IPS DF 4.7 (cell line): Measurements from ENCODE around the gene LOC128125822.

Source experiments
- DNase-seq: peaks from one replicate; pipeline ENCODE4 v3.0.0-alpha.2; 2013; ENCODE audit warnings: low spot score; ENCODE audit errors: extremely low read depth

Gene LOC128125822

GRCh38 chr6:63554782-63555181 lies 17.5 kb upstream of the LOC128125822 start:
- DNase-seq = no peak

DNA sequence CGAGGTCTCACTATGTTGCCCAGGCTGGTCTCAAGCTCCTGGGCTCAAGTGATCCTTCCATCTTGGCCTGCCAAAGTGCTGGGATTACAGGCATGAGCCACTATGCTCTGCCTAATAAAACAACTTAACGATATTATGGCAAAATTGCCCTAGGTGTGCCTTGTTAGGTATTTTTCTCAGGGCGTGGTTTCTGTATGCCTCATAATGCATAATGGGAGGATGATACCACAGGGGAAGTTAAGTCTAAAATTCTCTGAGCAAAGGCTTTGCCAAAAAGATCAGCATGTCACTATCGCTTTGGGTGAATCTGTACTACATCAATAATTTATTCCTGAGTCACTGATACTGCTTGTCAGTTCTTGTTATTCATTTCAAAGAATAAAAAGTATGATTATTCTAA lies 15.9 kb upstream of the LOC128125822 start:
- DNase-seq = no peak

DNA sequence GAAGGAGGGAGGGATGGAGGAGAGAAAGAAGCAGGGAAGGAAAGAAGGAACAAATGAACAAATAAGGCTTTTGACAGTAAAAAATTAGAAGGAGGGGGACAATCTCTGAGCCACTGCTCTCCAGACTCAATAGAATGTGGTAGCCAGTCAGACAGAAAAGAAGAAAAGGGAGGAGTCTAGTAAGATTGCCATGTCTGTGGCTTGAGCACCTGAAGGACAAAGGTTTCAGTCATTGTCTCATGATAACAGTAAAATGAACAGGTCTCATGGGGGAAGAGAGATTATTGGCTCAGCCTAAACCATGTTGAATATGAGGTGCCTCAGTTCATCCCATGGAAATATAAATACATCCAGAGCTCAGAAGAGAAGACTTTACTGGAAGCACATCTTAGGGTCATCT lies 14.0 kb upstream of the LOC128125822 start:
- DNase-seq = no peak

DNA sequence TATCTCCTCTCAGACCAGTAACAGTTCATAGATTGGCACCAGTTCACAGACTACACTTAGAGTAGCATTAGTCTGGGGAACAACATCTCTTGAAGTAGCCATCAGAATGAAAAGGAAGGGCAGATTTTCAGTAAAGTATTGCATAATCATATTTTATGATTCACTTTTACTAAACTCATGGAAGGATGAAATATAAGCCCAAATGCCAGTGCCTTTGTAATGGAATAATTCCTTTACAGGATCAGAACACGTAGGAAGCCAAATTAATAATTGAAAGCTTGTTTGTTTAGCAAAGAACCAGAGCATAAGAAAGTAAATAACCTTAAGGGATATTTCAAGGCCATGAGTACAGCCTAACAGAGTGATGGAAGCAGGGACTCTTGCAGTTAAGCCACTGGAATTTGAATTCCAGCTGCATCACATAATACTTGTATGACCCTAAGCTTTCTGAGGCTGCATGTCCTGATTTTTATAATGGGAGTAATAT lies 11.4 kb upstream of the LOC128125822 start:
- DNase-seq = no peak

- no peak for DNase-seq
These were observed 11.0 kb upstream of the LOC128125822 start for GRCh38 chr6:63561288-63561687.

GRCh38 chr6:63563235-63563634 lies 9.0 kb upstream of the LOC128125822 start:
- no peak for DNase-seq

DNA sequence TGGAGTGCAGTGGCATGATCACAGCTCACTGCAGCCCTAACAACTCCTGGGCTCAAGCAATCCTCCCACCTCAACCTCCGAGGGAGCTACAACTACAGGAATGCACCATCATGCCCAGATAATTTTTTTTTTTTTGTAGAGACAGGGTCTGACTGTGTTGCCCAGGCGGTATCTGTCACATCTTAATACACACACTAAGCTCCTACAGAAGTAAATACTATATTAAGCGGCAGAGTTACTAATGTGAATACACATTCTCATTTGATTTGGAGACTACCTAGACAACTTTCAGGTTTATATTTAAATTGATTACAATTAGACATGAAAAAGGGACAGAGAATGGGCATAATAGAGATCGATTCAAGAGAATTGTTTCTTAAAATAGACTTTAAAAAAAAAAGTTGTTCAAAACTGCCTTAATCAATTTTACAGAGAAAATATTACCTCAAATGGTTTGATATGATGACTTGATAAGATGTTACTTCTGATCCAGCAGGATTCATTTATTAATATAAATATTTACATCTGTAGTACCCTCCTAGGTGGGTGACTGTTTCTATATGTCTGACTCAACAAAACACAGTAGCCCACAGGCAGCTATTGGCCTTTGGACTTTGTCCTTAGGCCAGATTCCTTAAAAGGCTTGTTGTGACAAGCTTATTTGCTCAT lies 7.1 kb upstream of the LOC128125822 start:
- DNase-seq = no peak

- DNase-seq = no peak
These were observed 6.3 kb upstream of the LOC128125822 start for GRCh38 chr6:63565727-63566596.

DNA sequence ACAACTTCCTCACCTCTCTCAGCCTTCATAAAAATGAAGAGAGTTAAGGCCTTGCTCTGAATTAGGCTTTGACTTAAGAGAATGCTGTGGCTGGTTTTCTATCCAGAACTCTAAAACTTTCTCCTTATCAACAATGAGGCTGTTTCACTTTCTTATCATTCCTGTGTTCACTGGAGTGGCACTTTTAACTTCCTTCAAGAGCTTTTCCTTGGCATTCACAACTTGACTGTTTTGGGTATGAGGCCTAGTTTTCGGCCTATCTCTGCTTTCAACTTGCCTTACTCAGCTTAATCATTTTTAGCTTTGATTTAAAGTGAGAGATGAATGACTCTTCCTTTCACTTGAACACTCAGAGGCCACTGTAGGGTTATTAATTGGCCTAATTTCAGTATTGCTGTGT lies 4.3 kb upstream of the LOC128125822 start:
- DNase-seq = no peak

GRCh38 chr6:63571361-63572043 lies 778 bp upstream of the LOC128125822 start:
- DNase-seq = no peak

GRCh38 chr6:63572747-63573075 lies 431 bp downstream of the LOC128125822 start:
- DNase-seq = no peak

GRCh38 chr6:63573076-63573898 lies 1.0 kb downstream of the LOC128125822 start:
- no peak for DNase-seq

- DNase-seq = no peak
These were observed 1.7 kb downstream of the LOC128125822 start for GRCh38 chr6:63573899-63574553.

GRCh38 chr6:63574554-63574900 lies 2.2 kb downstream of the LOC128125822 start:
- no peak for DNase-seq

- no peak for DNase-seq
These were observed 4.0 kb downstream of the LOC128125822 start for GRCh38 chr6:63576147-63576772.

DNA sequence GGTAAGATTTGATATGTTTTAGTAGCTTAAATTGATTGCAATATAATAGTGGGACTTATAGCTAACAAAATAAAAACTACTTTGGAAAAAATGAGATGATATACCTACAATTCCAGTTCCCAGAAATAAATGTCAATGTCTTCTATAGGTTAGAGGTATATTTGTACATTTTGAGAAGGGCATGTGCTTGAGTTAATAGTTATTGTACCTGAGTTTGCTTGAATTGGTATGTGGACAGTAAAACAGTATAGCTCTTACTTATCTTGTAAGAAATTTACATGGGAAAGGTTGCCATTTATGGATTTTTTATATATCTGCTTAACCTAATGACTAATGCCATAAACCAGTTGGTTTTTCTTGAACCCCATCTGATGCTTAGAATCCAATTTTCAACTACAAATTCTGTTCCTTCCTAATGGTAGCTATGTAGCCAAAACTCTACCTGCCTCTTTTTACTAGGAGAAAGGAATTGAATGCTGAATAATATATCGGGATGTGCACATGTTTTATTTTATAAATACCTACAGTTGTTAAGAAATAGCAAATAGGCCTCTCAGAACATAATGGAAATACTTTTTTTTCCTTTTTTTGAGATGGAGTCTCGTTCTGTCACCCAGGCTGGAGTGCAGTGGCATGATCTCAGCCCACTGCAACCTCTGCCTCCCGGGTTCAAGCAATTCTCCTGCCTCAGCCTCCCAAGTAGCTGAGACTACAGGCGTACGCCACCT lies 4.9 kb downstream of the LOC128125822 start:
- DNase-seq = no peak

DNA sequence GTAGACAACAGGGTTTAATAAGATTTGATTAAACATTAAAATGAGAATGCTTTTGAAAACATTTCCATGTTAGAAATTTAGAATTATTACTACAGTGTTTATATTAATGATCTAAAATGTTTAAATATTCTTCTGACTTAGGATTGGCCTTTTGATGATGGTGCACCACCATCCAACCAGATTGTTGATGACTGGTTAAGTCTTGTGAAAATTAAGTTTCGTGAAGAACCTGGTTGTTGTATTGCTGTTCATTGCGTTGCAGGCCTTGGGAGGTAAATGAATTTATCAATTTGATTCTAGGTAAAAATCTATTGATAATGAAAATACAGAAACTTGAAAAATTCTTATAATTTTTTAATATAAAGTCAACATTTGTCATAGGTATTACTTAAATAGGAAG lies 6.5 kb downstream of the LOC128125822 start:
- no peak for DNase-seq

DNA sequence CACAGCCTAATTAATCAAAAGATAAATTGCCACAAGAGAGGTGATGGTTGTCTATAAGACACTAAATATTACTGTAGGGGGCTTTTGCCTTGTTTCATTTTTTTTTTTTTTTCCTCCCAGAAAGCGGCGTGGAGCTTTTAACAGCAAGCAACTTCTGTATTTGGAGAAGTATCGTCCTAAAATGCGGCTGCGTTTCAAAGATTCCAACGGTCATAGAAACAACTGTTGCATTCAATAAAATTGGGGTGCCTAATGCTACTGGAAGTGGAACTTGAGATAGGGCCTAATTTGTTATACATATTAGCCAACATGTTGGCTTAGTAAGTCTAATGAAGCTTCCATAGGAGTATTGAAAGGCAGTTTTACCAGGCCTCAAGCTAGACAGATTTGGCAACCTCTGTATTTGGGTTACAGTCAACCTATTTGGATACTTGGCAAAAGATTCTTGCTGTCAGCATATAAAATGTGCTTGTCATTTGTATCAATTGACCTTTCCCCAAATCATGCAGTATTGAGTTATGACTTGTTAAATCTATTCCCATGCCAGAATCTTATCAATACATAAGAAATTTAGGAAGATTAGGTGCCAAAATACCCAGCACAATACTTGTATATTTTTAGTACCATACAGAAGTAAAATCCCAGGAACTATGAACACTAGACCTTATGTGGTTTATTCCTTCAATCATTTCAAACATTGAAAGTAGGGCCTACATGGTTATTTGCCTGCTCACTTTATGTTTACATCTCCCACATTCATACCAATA lies 7.8 kb downstream of the LOC128125822 start:
- no peak for DNase-seq

DNA sequence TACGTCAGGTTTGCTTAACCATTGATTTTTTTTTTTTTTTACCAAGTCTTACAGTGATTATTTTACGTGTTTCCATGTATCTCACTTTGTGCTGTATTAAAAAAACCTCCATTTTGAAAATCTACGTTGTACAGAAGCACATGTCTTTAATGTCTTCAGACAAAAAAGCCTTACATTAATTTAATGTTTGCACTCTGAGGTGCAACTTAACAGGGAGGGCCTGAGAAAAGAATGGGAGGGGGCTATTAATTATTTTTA lies 8.4 kb downstream of the LOC128125822 start:
- no peak for DNase-seq
